Testis (tissue), 3 donors: ENCODE data around the gene TXNRD2. TPM values are rescaled to one million over a fixed set of nuclear protein-coding genes. Genes with fewer than 3 reads are reported as not detected.
A peak's percentile ranks its signal among the peaks of the same experiment; 100 is the strongest.

Experiments used
- DNase-seq: peaks from one replicate; pipeline ENCODE4 v3.0.0-alpha.2; 2019
- H3K27ac ChIP-seq, 2 donors: fragments of 200-600 bp; sonication (generic); one replicate each; pipeline ENCODE4 v1.5.1; 2019
- H3K27me3 ChIP-seq: fragments of 200-600 bp; sonication (generic); one replicate; pipeline ENCODE4 v1.5.1; 2019
- H3K36me3 ChIP-seq: fragments of 200-600 bp; sonication (generic); one replicate; pipeline ENCODE4 v1.5.1; 2017; ENCODE audit warnings: low read depth; ENCODE audit errors: missing control alignments
- H3K4me1 ChIP-seq: fragments of 200-600 bp; sonication (generic); one replicate; pipeline ENCODE4 v1.5.1; 2019
- H3K4me3 ChIP-seq, 2 donors: fragments of 200-600 bp; sonication (generic); one replicate each; pipeline ENCODE4 v1.5.1; 2017 to 2019
- H3K9me3 ChIP-seq: fragments of 200-600 bp; sonication (generic); one replicate; pipeline ENCODE4 v1.5.1; 2017
- POLR2A ChIP-seq: fragments of 450-650 bp; IDR thresholded peaks from one replicate; pipeline ENCODE4 v1.6.1; 2017; ENCODE audit warnings: antibody characterized with exemption, mild to moderate bottlenecking, moderate library complexity
- WGBS, 2 donors: methylation state at CpG; one replicate each; pipeline ENCODE4 v1.1.5; 2018; 5-methylcytosine and 5-hydroxymethylcytosine counted together
- intact Hi-C: fragments of 100-400 bp; cut with DNase I; formaldehyde crosslinking; loops from one replicate; pipeline ENCODE4 v1.15.1; 2023; ENCODE audit warnings: low total_unique reads
- polyA plus RNA-seq: library from polyadenylated mRNA; stranded (reverse); fragments of 350-450 nt; fragmentation: Illumina TruSeq; extraction: RNeasy Lipid Tissue Mini Kit (QIAGEN cat#74804); gene quantifications from one replicate; pipeline ENCODE4 v1.2.3, GENCODE V29; 2014; ENCODE audit warnings: low read depth, low replicate concordance; ENCODE audit not compliant: insufficient read depth
- total RNA-seq, 2 donors: library from RNA; depleted of rRNA; stranded (reverse); fragments of >200 nt; gene quantifications; one replicate each; pipeline ENCODE4 v1.2.3, GENCODE V29; 2016
- TF ChIP-seq, protein P1 (sequence below), 3 experiments: fragments of 450-650 bp in 2 of 3; fragments of 200-600 bp in 1 of 3; sonication (generic) in 1 of 3; IDR thresholded peaks; one replicate each; pipeline ENCODE4 v1.5.1; 2016 to 2019; ENCODE audit warnings: antibody characterized with exemption in 3 of 3, mild to moderate bottlenecking in 2 of 3, moderate library complexity in 1 of 3

The TXNRD2 gene
- total and polyA plus RNA-seq, 3 donors from 2014 or later = 28.7 to 49.9 (median 36.6) TPM

- no peaks in the 10 kb centered on the region for H3K36me3 ChIP-seq
- 74 to 78% methylated on average over 11 to 16 of the region's 16 CpGs for WGBS, 2 donors
Observed at GRCh38 chr22:19897726-19898125, 43.9 kb downstream of the TXNRD2 start.

GRCh38 chr22:19896665-19897355 lies 44.8 kb downstream of the TXNRD2 start:
- intact Hi-C loops = no loop called here
- Histone ChIP-seq H3K4me3 (no peak overlapping the region), H3K27me3 (no peaks in the 10 kb centered on the region), H3K4me1 (peaks cover 8% of the 10 kb centered on the region), H3K27ac (no peak overlapping the region), H3K9me3 (no peaks in the 10 kb centered on the region), H3K36me3 (no peaks in the 10 kb centered on the region)
- TF ChIP-seq POLR2A = no peak
- TF ChIP-seq, protein P1, sequence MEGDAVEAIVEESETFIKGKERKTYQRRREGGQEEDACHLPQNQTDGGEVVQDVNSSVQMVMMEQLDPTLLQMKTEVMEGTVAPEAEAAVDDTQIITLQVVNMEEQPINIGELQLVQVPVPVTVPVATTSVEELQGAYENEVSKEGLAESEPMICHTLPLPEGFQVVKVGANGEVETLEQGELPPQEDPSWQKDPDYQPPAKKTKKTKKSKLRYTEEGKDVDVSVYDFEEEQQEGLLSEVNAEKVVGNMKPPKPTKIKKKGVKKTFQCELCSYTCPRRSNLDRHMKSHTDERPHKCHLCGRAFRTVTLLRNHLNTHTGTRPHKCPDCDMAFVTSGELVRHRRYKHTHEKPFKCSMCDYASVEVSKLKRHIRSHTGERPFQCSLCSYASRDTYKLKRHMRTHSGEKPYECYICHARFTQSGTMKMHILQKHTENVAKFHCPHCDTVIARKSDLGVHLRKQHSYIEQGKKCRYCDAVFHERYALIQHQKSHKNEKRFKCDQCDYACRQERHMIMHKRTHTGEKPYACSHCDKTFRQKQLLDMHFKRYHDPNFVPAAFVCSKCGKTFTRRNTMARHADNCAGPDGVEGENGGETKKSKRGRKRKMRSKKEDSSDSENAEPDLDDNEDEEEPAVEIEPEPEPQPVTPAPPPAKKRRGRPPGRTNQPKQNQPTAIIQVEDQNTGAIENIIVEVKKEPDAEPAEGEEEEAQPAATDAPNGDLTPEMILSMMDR (IDR thresholded peaks at IDR 0.05) = no peak
- 68 to 82% methylated on average over 5 to 15 of the region's 15 CpGs for WGBS, 2 donors
- peak; percentile 35 for DNase-seq

More at GRCh38 chr22:19897726-19898125, 43.9 kb downstream of the TXNRD2 start:
- Histone ChIP-seq H3K9me3 (no peaks in the 10 kb centered on the region), H3K4me3 (no peak overlapping the region), H3K27me3 (no peaks in the 10 kb centered on the region), H3K4me1 (no peaks in the 10 kb centered on the region), H3K27ac (no peak overlapping the region)
- no peak for DNase-seq
- intact Hi-C loops = no loop called here
- no peak for TF ChIP-seq POLR2A
- TF ChIP-seq, protein P1 (IDR thresholded peaks at IDR 0.05) = no peak

- no peaks in the 10 kb centered on the region for H3K36me3 ChIP-seq
- H3K27ac ChIP-seq = no peak overlapping the region
- DNase-seq = no peak
- H3K4me3 ChIP-seq = no peak overlapping the region
- no peak for TF ChIP-seq POLR2A
- TF ChIP-seq, protein P1 (IDR thresholded peaks at IDR 0.05) = no peak
- intact Hi-C loops = no loop called here
- H3K4me1 ChIP-seq = peaks cover 12% of the 10 kb centered on the region
- no peaks in the 10 kb centered on the region for H3K9me3 ChIP-seq
- H3K27me3 ChIP-seq = no peaks in the 10 kb centered on the region
- 95 to 96% methylated on average over 8 to 23 of the region's 23 CpGs for WGBS, 2 donors
Observed at GRCh38 chr22:19895160-19895849, 46.3 kb downstream of the TXNRD2 start.

- Histone ChIP-seq H3K4me1 (peaks cover 12% of the 10 kb centered on the region), H3K4me3 (no peak overlapping the region), H3K9me3 (no peaks in the 10 kb centered on the region), H3K27me3 (no peaks in the 10 kb centered on the region), H3K36me3 (no peaks in the 10 kb centered on the region), H3K27ac (no peak overlapping the region)
- DNase-seq = no peak
- 95 to 96% methylated on average over 10 to 12 of the region's 15 CpGs for WGBS, 2 donors
- no peak for TF ChIP-seq POLR2A
- TF ChIP-seq, protein P1 (IDR thresholded peaks at IDR 0.05) = no peak
- intact Hi-C loops = no loop called here
Observed at GRCh38 chr22:19893363-19893762, 48.3 kb downstream of the TXNRD2 start.
